Stimulated activated CD4-positive, alpha-beta T cell treated with anti-CD3 and anti-CD28 coated beads, Interleukin-2, amount 100 ng/mL, for 24 hours (primary cell): ENCODE measurements around the gene NPM1.
"Not testable (repeated sequence)": the region's sequence is repeated elsewhere in the genome, so short reads cannot be mapped to it uniquely, and the experiment has no call there.

ENCODE experiments used
- DNase-seq, 2 donors: peaks; one replicate each; pipeline ENCODE4 v3.0.0-alpha.2; 2020

NPM1 gene, protein sequence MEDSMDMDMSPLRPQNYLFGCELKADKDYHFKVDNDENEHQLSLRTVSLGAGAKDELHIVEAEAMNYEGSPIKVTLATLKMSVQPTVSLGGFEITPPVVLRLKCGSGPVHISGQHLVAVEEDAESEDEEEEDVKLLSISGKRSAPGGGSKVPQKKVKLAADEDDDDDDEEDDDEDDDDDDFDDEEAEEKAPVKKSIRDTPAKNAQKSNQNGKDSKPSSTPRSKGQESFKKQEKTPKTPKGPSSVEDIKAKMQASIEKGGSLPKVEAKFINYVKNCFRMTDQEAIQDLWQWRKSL

DNA sequence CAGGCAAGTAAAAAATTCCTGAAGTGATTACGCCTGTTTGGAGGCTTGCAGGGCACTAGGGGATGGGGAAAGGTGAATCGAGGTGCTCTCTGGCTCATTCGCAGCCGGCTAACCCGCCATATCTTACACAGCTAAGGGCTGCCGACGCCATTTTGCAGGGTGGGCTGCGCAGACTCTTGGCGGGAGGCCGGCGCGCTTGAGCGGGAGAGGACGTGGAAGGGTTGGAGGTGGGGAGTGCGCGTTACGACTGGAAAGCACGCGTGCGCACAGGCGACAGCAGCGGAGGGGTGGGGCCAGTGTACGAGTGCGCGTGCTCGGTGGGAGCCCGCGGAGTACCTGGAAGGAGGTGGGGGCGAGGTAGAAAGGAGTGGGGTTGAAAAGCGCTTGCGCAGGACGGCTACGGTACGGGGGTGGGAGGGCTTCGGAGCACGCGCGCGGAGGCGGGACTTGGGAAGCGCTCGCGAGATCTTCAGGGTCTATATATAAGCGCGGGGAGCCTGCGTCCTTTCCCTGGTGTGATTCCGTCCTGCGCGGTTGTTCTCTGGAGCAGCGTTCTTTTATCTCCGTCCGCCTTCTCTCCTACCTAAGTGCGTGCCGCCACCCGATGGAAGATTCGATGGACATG is at the start of gene NPM1:
Gene NPM1 (plus strand): TSS at position 505 of the 625 bp plus-strand sequence. CDS start 100 bp downstream, at position 605.
- peak; percentile 97 to 98 for DNase-seq

DNA sequence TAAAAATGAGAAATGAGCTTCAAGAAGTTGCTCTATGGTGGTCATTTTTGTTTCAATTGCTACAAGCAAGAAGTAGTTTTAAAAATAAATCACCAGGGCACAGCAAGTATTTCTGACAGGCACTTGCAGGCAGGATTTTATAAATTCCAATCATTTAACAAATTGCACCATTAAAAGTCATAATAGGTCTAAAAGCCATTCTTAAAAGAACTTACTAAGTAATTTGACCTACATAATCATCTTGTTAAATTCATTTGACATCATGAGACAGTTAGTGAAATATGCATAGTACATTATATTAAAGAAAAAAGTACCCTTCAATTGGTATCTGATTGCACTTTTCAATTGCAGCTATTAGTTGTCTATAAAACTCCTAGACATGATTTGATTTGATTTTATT is 47.6 kb upstream of the NPM1 start:
- no peak for DNase-seq

DNA sequence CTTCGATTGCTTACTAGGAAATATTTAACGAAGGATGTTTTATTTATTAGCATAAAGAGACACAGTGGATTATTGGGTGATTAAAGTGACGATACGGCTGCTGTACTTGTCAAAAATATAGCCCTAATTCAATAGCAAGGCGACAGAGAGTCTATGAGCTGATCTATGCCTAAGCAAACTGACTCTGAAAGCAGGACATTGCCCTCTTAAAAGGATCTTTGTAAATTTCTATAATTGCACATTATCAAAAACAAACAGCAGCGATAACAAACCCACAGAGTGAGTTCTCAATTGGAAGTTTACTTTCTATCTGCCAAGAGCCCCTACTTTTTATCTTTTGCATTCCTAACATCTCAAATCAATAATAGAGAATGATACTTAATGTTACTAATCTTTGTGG is 47.2 kb upstream of the NPM1 start:
- no peak for DNase-seq

DNA sequence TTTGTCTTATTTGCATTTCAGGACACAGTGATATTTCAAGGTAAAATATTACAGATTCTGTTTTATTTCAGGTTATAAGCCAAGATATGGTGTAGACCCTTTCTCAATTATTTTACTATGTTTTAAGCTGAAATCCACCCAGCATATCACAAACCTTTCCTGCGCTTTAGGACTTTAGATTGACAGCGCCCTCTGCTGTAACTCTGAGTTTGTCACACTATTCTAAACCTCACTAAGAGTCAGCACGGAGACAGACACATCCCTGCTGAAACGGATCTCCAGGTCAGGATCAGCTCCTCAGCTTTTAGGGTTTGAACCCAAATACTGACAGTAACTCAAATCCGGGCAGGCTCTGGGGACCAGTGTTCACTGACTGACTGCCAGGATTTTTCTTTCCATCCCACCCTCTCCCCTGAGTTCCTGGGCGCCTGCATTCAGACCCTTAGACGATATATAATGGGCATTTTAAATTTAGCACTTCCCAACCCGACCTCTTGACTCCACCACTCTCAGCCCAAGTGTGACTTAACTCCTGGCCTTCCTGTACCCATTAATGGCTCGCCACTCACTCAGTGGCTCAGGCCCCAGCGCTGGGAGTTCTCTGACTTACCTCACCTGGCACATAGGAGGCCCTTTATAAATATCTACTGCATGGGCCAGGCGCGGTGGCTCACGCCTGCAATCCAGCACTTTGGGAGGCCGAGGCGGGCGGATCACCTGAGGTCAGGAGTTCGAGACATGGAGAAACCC is 45.1 kb upstream of the NPM1 start:
- DNase-seq = peak; percentile 30 to 34

DNA sequence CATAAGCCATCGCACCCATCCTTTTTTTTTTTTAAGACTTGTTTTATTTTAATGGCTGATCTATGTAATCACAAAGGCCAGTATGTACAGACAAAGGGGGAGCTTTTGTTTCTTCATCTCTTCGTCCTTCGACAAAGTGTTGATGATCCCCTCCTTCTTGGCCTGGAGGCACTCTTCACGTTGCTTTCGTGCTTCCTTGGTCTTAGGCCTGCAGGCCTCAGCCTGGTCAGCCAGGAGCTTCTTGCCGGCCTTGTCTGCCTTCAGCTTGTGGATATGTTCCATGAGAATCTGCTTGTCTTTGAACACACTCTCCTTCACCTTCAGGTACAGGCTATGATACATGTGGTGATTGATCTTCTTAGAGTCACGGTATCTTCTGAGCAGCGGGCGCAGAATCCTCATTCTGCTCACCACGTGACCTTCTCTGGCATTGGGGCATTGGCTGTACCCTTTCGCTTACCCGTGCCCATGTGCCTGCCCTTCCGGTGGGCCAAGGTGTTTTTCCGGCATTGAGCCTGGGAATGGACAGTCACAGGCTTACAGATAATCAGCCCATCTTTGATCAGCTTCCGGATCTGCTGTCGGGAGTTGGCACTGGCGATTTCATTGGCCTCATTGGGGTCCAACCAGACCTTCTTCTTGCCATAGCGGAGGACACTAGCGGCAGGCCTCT is 42.6 kb upstream of the NPM1 start:
- DNase-seq = no peak

DNA sequence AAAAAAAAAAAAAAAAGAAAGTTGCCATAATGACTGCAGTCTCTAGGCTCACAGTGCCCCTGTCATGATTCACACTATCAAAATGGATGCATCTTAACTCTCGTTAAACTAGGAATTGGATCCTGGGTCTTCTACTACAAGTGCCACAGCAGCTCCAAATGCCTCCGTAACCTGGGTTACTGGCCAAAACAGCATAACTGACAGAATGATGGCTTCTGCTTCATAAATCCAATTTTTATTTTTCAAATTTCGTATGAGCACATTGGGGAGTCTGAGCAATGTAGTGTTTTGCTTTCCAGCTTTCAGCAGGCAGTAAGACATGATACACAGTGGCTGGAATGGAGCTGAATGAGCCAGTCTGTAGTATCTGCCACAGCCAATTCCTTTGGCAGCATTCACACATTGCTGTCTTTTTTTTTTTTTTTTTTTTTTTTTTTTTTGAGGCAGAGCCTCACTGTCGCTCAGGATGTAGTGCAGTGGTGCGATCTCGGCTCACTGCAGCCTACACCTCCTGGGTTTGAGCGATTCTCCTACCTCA is 36.0 kb upstream of the NPM1 start:
- DNase-seq = no peak

DNA sequence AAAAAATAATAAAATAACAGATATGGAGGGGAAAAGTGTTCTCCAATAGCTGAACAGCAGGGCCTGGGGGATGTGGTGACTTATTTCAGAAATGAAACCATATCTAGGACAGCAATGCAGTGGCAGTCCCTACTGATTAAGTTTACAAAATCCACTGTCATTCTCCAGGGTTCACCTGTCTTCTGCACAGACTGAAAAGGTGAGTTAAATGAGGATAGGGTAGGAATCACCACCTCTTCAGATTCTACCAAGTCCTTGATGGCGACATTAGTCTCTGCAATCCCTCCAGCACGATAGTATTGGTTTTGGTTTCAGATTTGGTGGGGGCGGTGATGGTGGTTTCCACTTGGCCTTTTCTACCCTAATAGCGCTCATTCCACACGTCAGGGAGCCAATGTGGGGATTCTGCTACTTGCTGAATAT is 32.3 kb upstream of the NPM1 start:
- DNase-seq = peak; percentile 22 to 30

DNA sequence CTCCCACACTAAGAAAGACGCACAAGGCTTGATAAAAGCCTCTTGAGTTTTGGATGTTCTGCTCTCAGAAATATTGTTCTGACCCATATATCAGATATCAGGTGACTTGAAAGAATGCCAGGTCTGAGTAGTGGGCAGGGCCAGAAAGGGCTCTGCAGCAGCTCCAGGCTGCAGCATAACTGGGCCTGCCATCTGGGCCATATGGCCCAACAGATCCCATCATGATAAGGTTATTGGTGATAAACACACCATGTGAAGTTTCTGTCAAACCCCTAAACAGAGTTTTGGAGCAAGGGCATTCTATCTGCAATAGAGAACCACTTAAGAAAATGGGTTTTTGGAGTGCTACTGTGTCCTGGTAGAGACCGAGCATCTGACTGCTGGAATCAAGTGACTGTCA is 29.8 kb upstream of the NPM1 start:
- DNase-seq = no peak

DNA sequence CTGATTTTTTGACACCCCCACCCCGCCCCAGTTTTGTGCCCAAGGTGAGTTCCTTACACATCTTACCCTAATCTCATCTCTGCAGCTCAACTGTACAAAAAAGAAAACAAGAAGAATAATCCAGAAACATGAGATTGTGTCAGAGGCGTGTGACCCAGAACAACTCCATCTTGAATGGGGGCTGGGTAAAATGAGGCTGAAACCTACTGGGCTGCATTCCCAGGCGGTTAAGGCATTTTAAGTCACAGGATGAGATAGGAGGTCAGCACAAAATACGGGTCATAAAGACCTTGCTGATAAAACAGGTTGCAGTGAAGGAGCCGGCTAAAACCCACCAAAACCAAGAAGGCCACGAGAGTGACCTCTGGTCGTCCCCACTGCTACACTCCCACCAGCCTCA is 26.5 kb upstream of the NPM1 start:
- not testable (repeated sequence) for DNase-seq

DNA sequence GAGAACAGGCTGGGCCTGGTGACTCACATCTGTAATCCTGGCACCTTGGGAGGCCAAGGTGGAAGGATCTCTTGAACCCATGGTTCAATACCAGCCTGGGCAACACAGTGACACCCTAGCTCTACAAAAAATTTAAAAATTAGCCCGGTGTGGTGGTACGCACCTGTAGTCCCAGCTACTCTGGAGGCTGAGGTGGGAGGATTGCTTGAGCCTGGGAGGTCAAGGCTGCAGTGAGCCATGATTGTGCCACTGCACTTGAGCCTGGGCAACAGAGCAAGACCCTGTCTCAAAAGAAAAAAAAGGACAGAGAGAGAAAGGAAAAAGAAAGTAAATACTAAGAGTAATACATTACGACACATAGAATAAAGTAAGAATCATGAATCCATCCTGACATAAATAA is 24.4 kb upstream of the NPM1 start:
- DNase-seq = not testable (repeated sequence)

DNA sequence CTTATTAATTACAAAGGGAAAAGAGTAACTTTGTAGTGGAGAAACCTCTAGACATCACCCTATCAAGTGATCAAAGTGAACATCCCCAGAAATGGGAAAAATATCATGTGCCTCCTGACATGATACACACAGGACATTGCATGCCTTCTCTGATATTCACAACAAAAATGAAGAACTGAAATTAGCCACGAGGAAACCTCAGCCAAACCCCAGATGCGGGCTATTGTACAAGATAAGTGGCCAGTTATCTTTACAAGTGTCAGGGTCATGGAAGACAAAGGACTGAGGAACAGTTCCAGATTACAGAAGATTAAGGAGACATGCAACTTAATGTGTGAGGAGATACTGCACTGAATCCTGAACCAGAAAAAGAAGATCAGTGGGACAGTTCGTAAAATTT is 23.8 kb upstream of the NPM1 start:
- no peak for DNase-seq

DNA sequence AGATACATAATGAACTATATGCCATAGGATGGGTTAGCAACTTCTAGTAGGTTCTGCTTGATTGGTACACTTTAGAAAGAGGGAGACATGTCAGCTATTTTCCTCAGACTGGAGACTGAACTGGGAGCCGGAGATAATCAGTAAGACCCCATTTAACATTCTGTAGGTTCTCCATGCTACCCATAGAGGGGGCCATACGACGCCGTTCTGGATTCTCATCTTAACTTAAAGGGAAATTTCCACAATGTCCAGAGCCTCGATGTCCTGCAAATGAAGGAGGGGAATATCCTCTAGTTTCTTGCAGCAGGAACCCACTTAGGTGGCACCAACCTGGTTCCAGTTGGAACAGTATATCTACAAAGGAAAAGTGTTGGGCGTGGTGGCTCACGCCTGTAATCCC is 22.3 kb upstream of the NPM1 start:
- no peak for DNase-seq

DNA sequence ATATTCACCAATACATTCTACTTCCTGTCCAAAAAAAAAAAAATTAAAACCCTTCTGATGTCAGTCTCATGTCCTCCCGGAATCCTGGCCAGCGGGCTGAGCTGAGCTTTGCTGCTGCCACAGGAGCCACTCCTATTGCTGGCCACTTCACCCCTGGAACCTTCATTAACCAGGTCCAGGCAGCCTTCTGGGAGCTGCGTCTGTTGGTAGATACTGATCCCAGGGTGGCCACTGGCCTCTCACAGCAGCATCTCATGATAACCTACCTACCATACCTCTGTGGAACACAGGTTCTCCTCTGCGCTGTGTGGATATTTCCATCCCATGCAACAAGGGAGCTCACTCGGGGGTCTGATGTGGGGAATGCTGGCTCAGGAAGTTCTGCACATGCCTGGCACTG is 21.0 kb upstream of the NPM1 start:
- no peak for DNase-seq

DNA sequence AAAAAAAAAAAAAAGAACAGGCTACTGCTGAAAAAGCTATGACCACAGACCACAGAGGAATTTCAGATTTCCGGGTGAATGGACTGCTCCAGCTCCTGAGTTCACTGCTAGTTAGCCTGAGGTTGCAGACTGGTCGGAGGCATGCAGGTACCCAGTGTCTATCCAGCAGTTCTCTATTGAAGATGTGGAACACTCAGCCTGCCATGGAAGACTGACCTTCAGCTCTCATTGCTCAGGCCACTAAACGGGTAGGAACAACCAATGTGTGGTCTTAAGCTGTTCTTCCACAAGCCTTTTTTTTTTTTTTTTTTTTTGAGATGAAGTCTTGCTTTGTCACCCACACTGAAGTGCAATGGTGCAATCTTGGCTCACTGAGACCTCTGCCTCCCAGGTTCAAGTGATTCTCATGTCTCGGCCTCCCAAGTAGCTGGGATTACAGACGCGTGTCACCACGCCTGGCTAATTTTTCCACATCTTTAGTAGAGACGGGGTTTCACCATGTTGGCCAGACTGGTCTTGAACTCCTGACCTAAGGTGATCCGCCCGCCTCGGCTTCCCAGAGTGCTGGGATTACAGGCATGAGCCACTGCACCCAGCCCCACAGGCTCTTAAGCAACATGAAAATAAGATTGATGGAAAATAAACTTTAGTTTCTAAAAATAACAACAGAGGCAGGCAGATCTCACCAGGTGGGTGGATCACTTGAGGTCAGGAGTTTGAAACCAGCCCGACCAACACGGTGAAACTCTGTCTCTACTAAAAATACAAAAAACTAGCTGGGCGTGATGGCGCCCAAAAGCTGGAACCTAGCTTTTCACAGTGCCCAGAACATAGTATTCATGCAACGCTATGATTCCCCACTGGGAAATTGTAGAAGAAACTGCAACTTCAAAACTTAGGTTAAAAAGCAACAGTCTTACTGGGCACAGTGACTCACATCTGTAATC is 20.0 kb upstream of the NPM1 start:
- DNase-seq = no peak

DNA sequence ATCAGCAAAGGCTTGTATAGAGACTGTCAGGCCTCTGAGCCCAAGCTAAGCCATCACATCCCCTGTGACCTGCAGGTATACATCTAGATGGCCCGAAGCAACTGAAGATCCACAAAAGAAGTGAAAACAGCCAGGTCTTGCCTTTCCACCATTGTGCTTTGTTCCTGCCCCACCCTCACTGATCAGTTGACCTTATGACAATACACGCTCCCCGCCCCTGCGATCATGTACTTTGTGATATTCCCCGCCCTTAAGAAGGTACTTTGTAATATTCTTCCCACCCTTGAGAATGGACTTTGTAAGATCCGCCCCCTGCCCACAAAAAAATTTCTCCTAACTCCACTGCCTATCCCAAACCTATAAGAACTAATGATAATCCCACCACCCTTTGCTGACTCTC is 18.6 kb upstream of the NPM1 start:
- no peak for DNase-seq

DNA sequence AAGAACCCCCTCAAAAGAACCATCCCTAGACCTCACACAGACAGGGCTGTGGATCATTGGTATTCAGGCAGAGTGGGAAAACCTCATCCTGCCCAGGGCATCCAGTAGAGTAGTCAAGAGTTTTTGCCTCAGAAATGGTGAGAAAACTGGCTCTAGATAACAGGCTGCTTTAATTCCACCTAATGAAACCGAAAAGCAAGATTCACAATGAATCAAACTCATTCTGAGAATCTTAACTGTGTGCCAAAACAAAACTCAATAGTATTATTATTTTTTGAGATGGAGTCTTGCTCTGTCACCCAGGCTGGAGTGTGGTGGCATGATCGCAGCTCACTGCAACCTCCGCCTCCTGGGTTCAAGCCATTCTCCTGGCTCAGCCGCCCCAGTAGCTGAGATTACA is 17.8 kb upstream of the NPM1 start:
- DNase-seq = no peak

DNA sequence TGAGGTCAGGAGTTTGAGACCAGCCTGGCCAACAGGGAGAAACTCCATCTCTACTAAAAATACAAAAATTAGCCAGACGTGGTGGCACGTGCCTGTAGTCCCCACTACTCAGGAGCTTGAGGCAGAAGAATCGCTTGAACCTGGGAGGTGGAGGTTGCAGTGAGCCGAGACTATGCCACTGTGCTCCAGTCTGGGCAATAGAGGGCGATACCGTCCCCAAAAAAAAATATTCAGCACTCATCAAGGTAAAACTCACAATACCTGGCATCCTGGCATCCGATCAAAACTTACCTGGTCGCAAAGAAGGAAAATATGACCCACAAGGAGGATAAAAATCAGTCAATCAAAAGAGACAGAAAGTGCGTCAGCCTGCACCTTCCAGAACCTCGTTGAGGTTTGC is 16.8 kb upstream of the NPM1 start:
- DNase-seq = not testable (repeated sequence)

DNA sequence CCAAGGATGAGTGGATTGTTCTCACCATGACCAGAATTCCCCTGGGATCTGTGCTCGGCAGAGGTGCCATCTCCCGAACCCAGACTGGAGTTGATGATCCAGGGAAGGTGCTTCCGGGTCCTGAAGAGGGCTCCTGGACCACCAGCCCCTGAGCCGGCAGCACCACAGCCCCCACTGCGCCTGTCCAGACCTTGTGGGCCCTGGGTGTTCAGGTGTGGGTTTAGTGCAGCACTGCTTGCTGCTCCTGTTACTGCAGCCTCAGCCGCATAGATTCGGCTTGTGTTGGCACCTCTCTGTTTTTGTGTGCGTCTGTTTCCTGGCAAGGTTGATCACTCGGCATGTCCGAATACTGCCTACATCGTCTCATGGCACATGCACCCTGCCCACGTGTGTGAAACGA is 16.3 kb upstream of the NPM1 start:
- DNase-seq = no peak

DNA sequence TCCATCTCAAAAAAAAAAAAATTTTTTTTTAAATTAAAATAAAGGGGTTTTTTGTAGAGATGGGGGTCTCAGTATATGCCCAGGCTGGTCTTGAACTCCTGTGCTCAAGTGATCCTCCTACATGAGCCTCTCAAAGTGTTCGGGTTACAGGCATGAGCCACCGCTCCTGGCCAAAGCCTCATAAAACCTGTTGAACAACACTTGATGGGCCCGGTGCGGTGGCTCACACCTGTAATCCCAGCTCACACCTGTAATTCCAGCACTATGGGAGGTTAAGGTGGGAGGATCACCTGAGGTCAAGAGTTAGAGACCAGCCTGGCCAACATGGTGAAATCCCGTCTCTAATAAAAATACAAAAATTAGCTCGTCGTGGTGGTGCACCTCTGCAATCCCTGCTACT is 7.7 kb upstream of the NPM1 start:
- DNase-seq = no peak

DNA sequence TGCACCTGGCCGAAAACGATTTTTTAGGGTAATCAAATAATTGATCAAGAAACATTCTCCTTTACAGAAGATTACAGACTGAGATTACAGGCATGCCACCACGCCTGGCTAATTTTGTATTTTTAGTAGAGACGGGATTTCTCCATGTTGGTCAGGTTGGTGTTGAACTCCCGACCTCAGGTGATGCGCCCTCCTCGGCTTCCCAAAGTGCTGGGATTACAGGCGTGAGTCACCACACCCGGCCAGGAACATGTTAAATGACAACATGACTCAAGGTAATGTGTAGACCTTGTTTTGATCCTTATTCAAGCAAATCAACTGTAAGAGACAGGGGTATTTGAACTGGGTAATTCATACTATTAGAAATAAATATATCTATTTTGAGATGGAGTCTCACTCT is 3.2 kb upstream of the NPM1 start:
- not testable (repeated sequence) for DNase-seq

DNA sequence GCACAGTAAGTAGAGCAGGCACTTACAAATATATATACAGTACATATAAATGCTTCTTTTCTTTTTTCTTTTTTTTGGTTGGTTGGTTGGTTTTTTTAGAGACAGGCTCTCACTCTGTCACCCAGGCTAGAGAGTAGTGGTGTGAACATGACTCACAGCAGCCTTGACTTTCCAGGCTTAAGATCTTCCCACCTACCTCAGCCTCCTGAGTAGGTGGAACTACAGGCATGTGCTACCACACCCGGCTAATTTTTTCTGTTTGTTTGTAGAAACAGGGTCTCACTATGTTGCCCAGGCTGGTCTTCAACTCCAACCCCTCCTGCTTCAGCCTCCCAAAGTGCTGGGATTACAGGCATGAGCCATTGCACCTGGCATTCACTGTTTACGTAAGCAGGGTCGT is 2.6 kb upstream of the NPM1 start:
- peak in 1 of 2 donors; percentile 37 for DNase-seq
